ENCODE data around the gene EFNA1. TPM values are rescaled to one million over a fixed set of nuclear protein-coding genes. Genes with fewer than 3 reads are reported as not detected.

EFNA1 gene
- total and polyA plus RNA-seq, 2 of the 13 experiments (the other 11 are each of a cell fraction or from before 2014, with no cell fraction given) = 81.8 to 874 TPM

GRCh38 chr1:155134880-155135414 is 7.3 kb downstream of the EFNA1 start (continued):
- TF ChIP-seq DDIT3 (CRISPR knock-in tag; IDR thresholded peaks at IDR 0.05) (no peak), KDM2A (CRISPR knock-in tag; IDR thresholded peaks at IDR 0.05; ENCODE audit: borderline replicate concordance, low read depth) (peak; percentile 91), ZNF17 (CRISPR knock-in tag; IDR thresholded peaks at IDR 0.05) (no peak), FOXM1 (CRISPR knock-in tag; IDR thresholded peaks at IDR 0.05) (no peak), ZNF329 (CRISPR knock-in tag; IDR thresholded peaks at IDR 0.05; ENCODE audit: low read depth) (0 out of 2 replicates have a peak, but pooled peaks have one; percentile 40), ARID2 (CRISPR knock-in tag; IDR thresholded peaks at IDR 0.05; ENCODE audit: borderline replicate concordance) (peak; percentile 70; the same call in 1 of the 2 replicates), FOXO1 (CRISPR knock-in tag; IDR thresholded peaks at IDR 0.05) (no peak), ZNF576 (CRISPR knock-in tag; IDR thresholded peaks at IDR 0.05) (no peak), ZNF550 (CRISPR knock-in tag; IDR thresholded peaks at IDR 0.05; ENCODE audit: borderline replicate concordance) (no peak), ZNF766 (CRISPR knock-in tag; IDR thresholded peaks at IDR 0.05; ENCODE audit: borderline replicate concordance) (peak; percentile 61; the same call in 1 of the 2 replicates), TIGD3 (CRISPR knock-in tag; IDR thresholded peaks at IDR 0.05; ENCODE audit: borderline replicate concordance) (no peak; the same call in 1 of the 2 replicates), TAF1 (CRISPR knock-in tag; IDR thresholded peaks at IDR 0.05) (no peak; the same call in 1 of the 2 replicates), ZNF225 (CRISPR knock-in tag; IDR thresholded peaks at IDR 0.05) (no peak), ZNF7 (CRISPR knock-in tag; IDR thresholded peaks at IDR 0.05) (no peak), GPBP1L1 (CRISPR knock-in tag; IDR thresholded peaks at IDR 0.05) (no peak), SAP130 (CRISPR knock-in tag; IDR thresholded peaks at IDR 0.05; ENCODE audit: low read depth) (peak; percentile 97), ZNF460 (CRISPR knock-in tag; IDR thresholded peaks at IDR 0.05; ENCODE audit: borderline replicate concordance) (no peak; the same call in 1 of the 2 replicates), SP1 (IDR thresholded peaks at IDR 0.05) (no peak), SP1 (CRISPR knock-in tag; IDR thresholded peaks at IDR 0.05) (peak; percentile 53; the same call in 1 of the 2 replicates), NR2F2 (IDR thresholded peaks at IDR 0.05; ENCODE audit: borderline replicate concordance, low read depth) (no peak), SIX1 (CRISPR knock-in tag; IDR thresholded peaks at IDR 0.05; ENCODE audit: borderline replicate concordance) (no peak), ELK4 (CRISPR knock-in tag; IDR thresholded peaks at IDR 0.05; ENCODE audit: borderline replicate concordance) (no peak), TRAFD1 (CRISPR knock-in tag; IDR thresholded peaks at IDR 0.05; ENCODE audit: borderline replicate concordance) (no peak), ETV5 (CRISPR knock-in tag; IDR thresholded peaks at IDR 0.05; ENCODE audit: borderline replicate concordance) (no peak), NFIB (CRISPR knock-in tag; IDR thresholded peaks at IDR 0.05; ENCODE audit: borderline replicate concordance) (no peak), PTBP1 (IDR thresholded peaks at IDR 0.05; ENCODE audit: low read depth, low read length, poor library complexity, severe bottlenecking) (no peak)

Data from HepG2 (cell line).